Measurements from ENCODE around the gene VPS25.
"Not testable (repeated sequence)": the region's sequence is repeated elsewhere in the genome, so short reads cannot be mapped to it uniquely, and the experiment has no call there.

VPS25 gene

DNA sequence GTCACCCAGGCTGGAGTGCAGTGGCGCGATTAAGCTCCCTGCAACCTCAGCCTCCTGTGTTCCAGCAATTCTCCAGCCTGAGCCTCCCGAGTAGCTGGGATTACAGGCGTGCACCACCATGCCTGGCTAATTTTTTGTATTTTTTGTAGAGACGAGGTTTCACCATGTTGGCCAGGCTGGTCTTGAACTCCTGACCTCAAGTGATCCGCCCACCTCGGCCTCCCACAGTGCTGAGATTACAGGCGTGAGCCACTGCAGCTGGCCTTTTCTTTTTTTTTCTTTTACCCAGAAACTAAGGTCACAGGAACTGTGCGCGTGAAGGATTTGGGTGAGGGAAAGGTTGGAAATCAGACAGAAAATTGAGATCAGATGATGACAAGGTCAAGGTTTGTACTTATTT, 3.3 kb upstream of the VPS25 start:
- DNase-seq: not testable (repeated sequence)

DNA sequence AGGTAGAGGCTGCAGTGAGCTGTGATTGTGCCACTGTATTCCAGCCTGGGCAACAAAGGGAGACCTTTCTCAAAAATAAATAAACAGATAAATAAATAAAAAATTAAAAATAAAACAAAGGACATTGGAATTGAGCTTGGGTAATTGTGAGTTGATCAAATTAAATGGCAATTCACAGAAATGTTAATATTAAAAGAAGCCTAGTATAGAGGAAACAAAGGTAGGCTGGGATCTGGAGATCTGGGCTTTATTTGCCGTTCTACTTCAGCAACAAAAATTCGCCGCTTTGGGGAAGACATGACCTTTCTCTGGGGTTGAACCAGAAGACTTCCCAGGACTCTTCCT, 332 bp upstream of the VPS25 start:
- DNase-seq: no peak

DNA sequence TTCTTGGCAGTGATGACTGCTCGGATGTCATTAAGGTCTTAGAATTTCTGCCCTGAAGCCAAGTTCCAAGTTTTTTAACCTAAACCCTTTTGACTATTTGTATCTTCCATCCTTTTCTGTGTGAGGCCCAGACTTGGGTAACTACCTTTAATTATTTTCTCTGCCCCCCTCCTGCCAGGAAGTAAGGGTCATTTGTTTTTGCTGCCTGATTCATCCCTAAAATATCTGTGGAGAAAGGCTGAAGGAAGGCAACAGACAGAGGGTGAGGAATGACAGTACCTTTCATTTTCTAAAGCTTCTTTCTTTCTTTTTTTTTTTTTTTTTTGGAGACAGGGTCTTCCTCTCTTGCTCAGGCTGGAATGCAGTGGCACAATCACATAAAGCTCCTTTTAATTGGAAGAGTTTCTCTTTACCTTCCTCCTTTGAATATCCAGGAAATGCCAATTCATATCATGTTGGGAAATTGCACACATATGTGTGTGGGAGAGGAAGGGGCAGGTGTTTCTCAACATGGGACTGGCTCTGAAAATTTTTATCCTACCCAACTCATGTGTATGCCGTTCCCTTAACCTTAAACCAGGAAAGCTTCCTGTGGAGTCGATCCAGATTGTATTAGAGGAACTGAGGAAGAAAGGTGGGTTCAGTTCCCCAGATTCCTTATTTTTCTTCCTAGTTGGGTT, 957 bp downstream of the VPS25 start:
- no peak for DNase-seq

DNA sequence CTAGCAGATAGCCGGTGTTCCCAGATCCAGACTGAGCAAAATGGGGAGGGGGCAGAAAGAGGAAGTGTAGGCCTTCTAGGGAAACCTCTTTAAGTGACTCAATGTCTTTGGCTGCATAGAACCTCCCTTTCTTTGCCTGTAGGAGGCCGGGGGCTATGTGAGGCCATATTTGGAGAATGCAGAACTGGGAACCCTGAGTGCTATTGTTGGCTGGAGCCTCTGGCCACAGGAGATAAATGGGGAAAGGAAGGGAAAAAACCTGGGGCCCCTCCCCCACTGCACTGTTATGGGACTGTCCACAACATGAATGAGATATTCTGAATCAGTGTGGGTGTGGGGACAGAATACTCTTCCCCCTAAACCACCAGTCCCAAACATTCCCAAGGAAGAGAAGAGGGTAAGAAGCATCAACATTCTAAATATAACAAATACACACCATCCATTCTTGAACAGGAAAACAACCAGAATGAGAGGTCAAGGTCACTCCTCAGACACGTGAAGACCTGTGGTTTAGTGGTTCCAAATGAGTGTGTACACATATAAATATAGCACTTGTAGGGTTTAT, 2.4 kb downstream of the VPS25 start:
- DNase-seq: no peak

DNA sequence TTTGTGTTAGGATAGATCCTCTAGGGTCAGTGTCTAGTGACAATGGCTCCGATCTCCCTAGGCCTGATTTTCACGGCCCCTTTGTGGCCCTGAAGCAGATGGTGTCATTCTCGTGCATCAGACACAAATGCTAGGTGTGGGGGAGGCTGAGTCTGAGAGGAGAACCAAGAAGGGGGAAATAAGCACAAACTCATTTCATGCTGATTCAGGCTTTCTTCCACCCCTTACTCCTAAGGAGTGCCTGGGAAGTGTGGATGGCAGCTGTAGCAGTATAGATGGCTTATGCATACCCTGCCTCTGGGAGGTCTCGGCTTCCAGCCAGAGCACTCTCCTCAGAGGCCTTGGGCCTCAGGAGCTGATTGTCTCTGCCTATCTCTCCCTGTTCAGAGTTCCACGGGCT, 5.3 kb downstream of the VPS25 start:
- no peak for DNase-seq

DNA sequence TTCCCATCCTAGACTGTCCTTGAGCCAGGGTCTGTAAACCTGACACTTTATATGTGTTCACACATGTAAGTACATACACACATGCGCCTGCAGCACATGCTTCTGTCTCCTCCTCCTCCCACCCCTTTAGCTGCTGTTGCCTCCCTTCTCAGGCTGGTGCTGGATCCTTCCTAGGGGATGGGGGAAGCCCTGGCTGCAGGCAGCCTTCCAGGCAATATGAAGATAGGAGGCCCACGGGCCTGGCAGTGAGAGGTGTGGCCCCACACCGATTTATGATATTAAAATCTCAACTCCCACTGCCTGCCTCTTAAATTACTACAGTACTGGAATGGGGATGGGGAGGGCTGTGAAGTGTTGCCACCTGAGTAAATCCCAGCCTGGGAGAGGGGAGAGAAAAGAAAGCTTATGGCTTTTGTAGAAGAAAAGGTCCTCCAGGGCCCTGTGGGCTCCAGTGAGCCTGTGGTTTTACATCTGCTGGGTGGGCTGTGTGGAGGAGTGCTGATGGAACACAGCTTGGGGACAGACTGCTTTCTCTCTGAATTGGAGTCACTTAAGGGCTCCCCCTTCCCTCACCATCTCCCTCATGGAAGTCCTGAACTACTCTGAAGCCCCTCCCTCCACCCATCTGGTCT, 6.2 kb downstream of the VPS25 start:
- DNase-seq: no peak

DNA sequence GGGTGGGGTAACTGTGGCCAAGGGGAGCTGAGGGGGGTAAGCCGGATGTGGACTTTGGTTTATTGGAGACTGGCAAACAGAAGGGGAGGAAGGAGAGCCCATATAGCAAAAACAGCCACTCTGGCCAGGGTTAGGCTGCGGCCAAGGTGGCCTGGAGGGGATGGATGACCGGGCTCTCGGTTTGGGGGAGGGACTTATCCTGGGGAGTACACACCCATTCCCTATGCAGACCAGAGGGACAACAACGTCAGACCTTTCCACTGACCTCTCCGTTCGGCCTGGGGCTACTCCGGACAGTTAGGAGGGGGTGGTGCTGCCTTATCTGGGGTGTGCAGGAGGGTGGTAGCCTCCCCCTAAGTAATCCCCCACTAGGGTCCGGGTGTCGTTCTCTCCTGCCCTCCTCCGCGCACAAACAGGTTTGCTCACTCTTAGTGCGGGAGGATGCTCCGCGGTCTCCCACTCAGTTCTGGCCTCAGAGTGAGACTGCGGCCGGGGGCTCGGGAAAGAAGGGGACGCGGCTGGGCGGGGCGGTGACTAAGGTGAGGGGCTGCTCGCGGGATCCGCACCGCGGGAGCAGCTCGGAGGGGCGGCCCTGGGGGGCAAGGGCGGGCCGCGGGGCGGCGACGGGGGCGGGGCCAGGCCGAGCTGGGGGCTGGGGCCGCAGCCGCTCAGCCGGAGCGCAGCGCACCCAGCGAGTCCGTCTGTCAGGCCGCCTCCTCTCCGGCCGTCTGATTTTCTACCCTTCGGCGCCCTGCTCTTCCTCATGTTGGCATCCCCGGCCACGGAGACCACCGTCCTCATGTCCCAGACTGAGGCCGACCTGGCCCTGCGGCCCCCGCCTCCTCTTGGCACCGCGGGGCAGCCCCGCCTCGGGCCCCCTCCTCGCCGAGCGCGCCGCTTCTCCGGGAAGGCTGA, 6.9 kb downstream of the VPS25 start, which contains the start of gene WNK4:
Gene WNK4, plus strand, starts transcription at position 675 of the 915 bp plus-strand sequence. Its CDS starts 89 bp downstream, at position 764.
- DNase-seq: no peak

DNA sequence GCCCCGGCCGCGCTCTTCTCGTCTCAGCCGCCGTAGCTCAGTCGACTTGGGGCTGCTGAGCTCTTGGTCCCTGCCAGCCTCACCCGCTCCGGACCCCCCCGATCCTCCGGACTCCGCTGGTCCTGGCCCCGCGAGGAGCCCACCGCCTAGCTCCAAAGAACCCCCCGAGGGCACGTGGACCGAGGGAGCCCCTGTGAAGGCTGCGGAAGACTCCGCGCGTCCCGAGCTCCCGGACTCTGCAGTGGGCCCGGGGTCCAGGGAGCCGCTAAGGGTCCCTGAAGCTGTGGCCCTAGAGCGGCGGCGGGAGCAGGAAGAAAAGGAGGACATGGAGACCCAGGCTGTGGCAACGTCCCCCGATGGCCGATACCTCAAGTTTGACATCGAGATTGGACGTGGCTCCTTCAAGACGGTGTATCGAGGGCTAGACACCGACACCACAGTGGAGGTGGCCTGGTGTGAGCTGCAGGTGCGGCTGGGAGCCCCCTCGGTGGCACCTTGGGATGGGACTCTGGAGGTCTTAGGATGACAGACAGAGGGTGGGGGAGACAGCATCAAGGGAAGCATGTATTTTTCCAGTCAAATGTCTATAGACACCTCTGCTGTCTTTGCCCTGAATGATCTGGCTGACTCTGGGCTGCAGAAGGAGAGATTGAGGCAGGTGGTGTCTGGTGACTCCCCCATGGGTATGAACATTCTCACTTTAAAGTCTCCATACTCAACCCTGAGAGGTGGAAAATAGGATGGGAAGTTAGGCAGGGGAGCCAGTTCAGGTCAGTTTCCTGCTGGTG, 7.8 kb downstream of the VPS25 start:
- no peak for DNase-seq

DNA sequence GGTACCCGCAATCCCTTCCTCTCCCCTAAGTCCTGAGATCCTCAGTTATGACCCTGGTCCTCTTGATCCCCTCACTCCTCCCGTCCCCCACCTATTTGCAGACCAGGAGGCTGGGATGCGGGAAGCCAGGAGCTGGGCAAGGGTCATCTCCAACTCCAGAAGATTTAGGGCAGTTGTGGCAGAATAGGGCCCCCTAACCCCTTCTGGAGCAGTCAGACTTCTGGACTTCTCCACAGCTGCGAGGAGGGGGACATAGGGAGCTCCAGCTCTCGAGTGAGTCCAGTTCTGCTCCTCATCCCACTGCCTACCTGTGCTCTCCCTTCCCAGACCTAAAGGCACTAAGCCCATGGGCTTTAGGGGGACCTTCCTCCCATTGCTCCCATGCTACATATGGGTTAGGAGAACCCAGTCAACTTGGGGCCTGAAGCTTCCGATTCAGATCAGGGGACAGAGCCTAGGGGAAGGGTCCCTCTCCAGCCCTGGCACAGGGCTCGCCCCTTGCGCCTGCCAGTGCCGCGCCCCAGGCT, 8.5 kb downstream of the VPS25 start:
- no peak for DNase-seq

DNA sequence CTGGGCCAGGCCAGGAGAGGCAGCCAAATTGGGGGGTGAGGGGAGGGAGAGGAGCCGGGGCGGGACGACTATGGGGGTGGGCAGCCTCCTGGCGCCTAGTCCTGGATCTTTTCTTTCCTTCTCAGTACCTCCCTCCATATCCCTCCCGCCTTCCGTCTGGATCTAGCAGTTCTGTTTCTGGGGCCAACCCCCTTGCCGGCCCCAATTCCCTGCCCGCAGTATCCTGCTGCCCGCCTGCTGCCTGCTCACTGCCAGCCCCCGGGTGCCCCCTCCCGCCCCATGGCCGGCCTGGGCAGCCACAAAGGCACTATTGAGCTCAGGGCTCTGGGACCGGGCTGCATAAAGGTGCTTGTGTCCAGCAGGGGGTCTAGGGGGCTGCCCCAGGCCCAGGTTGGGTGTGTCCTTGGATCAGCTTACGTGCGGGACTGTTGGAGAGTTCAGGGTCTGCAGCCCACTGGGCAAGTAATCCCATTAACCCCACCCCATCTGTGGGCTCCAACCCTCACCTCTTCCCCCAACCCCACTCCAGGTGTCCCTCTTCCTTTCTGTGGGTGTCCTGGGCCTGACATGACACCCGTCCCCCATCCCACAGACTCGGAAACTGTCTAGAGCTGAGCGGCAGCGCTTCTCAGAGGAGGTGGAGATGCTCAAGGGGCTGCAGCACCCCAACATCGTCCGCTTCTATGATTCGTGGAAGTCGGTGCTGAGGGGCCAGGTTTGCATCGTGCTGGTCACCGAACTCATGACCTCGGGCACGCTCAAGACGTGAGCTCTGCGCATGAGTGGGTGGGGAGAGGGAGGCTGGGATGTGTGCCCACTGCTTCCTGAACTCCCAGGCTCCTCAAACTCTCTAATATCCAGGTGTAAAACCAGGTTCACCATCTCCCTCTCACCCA, 9.2 kb downstream of the VPS25 start:
- no peak for DNase-seq

DNA sequence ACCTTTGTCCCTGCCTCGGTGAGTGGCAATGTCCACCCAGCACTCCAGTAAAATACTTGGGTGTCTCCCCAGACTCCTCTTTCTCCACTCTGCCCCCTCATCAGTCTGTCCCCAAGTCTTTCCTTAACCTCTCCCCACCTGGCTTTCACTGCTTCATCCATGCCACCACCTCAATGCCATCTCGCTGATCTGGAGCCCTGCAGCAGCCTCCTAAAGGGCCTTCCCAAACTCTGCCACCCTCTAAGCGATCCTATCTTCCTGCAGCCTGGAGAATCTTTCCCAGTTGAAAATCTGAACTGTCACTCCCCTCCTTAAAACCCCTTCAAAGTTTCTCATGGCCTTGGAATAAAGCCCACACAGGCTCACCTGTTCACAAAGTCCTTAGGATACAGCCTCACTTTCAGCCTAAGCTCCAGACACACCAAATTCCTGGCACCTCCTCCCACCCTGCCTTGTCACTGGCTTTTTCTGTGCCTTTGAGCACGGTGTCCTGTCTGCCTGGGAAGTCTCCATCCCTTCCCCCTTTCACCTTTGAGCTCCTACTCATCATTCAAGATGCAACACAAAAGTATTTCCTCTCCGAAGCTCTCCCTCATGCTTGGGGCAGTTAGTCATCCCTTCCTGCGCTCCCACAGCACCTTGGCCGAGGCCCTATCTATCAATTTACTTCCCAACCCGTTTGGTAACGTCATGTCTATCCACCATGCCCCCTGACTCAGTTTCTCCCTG, 10.0 kb downstream of the VPS25 start:
- DNase-seq: no peak

DNA sequence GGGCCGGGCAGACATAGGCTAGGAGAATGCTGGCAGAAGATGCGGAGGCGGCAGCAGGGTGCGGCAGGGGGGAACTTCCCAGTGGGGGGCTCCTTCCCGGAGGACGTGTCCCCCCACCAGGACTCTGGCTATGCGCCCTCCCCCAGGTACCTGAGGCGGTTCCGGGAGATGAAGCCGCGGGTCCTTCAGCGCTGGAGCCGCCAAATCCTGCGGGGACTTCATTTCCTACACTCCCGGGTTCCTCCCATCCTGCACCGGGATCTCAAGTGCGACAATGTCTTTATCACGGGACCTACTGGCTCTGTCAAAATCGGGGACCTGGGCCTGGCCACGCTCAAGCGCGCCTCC, 10.5 kb downstream of the VPS25 start:
- no peak for DNase-seq

DNA sequence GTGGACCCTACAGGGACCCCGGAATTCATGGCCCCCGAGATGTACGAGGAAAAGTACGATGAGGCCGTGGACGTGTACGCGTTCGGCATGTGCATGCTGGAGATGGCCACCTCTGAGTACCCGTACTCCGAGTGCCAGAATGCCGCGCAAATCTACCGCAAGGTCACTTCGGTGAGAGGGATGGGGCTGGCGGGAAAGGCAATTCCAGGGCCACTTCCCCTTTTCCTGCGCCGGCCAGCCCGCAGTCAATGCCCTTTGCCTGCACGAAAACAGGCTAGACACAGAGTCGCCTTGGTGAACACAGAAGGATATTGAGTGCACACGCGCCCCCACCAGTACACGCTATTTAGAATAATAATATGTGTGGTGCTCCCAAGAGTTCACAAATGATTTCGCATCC, 11.2 kb downstream of the VPS25 start:
- DNase-seq: no peak

DNA sequence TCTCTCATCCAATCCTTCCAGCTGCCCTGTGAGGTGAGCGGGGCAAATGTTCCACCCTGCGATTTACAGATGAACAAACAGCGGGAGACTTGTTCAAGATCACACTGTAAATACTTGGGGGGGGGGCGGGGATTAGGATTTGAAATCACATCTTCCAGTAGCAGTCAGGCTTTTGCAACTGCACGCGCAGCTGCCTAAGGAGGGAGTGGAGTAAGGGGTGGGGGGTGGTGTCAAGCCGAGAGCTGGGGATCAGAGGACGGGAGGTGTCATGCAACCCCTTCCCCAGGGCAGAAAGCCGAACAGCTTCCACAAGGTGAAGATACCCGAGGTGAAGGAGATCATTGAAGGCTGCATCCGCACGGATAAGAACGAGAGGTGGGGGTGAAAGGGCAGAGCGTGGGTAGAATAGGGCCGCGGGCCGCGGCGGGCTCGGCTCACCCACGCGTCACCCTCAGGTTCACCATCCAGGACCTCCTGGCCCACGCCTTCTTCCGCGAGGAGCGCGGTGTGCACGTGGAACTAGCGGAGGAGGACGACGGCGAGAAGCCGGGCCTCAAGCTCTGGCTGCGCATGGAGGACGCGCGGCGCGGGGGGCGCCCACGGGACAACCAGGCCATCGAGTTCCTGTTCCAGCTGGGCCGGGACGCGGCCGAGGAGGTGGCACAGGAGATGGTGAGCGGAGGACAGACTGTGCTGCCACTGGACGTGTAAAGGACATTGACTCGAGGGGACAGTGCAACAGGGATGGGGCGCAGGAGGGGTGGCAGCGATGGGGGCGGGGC, 11.8 kb downstream of the VPS25 start:
- no peak for DNase-seq

DNA sequence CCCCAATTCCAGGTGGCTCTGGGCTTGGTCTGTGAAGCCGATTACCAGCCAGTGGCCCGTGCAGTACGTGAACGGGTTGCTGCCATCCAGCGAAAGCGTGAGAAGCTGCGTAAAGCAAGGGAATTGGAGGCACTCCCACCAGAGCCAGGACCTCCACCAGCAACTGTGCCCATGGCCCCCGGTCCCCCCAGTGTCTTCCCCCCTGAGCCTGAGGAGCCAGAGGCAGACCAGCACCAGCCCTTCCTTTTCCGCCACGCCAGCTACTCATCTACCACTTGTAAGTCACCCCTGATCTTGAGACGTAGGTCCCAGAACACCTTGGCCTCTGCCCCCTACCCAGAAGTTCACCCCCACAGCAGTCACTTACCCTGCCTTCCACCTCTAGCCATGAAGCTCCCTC, 14.0 kb downstream of the VPS25 start:
- DNase-seq: no peak

DNA sequence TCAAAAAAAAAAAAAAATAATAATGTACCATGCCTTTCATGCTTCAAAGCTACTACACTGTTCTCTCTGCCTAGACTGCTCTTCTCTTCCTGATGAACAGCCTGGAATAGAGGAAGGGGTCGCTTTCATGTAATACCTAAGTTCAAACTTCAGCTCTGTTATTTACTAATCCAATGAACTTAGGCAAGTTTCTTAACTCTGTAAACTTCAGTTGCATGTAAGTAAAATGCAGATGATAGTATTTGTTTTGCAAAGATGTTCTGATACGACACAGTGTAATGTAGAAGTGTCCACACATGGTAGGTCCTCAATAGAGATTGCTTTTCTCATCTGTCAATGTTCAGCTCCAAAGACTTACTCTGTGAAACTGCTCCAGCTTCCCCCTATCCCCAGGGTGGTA, 18.7 kb downstream of the VPS25 start:
- no peak for DNase-seq

DNA sequence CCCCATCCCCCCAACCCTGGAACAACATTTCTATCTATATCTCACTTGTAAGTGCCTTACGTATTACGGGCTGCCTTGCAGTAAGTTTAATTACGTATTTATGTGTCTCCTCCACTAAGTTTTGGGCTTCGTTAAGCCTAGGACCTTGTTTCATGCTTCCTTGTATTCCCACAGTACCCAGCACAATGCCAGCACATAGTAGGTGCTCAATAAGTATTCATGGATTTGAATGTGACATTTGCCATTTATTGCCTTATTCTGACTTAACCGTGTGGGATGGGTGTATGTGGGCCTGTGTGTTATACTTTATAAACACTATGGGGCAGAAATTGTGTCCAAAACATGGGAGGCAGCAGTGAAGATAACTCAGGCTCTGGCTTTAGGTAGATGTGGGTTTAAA, 19.3 kb downstream of the VPS25 start:
- no peak for DNase-seq

DNA sequence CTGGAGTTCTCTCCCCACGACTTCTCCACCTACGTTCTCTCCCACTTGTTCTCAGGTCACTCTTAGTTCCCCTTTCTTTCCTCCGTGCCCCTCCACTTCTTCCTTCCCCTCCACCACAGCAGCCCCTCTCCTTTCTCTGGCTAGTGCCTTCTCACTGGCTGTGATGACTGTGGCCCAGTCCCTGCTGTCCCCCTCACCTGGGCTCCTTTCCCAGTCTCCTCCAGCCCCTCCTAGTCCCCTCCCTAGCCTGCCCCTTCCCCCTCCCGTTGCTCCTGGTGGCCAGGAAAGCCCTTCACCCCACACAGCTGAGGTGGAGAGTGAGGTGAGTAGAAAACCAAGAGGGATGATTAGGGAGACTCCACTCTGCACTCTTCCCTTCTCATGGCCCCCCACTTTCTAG, 21.8 kb downstream of the VPS25 start:
- no peak for DNase-seq

DNA sequence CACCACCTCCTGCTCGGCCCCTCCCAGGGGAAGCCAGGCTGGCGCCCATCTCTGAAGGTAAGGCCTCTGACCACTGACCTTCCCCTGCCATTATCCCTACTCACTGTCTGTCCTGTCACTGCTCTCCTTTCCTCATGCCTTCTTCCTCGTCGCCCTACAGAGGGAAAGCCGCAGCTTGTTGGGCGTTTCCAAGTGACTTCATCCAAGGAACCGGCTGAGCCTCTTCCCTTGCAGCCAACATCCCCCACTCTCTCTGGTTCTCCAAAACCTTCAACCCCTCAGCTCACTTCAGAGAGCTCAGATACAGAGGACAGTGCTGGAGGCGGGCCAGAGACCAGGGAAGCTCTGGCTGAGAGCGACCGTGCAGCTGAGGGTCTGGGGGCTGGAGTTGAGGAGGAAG, 22.2 kb downstream of the VPS25 start:
- DNase-seq: no peak
